Stimulated activated CD8-positive, alpha-beta memory T cell treated with anti-CD3 and anti-CD28 coated beads, Interleukin-15, amount 100 ng/mL, for 1 hour (primary cell): Measurements from ENCODE around the gene PRSS53.

Source experiments
- DNase-seq: peaks from one replicate; pipeline ENCODE4 v3.0.0-alpha.2; 2020; ENCODE audit warnings: low read depth

Gene PRSS53

DNA sequence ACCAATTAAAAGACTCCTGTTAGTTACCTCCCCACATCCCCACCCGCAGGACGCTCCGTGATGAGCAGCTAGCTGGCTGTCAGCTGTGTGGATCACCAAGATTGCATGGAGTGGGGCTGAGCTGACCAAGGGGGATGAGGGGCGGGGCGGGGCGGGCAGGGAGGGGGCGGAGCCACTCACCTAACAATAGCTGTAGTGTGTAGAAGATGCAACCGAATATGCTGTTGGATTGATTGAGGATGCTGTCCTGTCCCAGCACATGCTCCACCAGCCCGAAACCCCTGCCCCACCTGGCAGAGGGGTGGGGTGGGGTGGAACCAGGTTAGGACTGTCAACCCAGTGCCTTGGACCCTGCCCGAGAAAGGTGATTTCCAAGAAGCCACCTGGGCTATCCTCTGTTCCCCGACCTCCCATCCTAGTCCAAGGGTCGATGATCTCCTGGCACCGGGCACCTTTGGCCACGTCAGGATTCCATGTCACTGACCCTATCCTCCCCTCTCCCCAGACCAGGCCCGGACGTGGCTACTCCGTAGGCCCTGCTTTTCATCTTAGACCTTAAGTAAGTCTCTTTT, 4.5 kb upstream of the PRSS53 start:
- no peak for DNase-seq

GRCh38 chr16:31092330-31092729, 3.6 kb upstream of the PRSS53 start:
- no peak for DNase-seq

DNA sequence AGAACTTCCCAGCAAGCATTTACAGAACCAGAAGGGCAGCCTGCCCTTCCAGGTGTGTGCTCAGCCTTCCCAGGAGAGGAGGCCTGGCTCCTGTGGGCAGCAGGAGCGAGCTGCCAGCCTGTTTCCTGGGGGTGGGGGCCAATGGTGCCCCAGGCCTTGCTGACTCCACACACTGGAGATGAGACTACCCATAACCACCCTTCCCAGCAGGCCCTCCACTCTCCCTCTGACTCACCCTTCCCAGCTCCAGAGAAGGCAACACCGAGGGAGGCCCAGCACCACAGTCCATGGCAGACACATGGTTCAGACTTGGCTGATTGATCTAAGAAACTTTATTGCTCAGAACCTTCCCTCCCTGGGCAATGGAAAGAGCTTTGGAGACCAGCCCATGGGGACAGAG, 1.8 kb upstream of the PRSS53 start:
- no peak for DNase-seq

DNA sequence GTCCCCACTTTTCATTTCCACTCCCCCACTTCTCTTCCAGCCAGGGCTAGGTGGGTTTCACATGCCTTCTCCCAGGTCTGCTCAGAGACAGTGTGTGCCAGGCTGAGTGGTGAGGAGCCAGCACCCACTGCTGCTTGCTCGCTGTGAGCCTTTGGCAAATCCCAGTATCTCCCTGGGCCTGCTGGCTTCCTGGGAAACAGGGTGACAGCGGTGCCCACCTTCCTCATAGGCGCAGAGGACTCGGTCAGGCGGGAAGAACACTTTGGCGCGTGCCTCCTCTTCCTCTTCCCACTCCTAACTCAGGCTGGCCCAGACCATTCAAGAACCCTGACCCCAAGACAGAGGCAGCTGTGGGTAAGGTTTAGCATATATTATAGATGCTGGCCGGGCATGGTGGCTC, 456 bp upstream of the PRSS53 start:
- no peak for DNase-seq

DNA sequence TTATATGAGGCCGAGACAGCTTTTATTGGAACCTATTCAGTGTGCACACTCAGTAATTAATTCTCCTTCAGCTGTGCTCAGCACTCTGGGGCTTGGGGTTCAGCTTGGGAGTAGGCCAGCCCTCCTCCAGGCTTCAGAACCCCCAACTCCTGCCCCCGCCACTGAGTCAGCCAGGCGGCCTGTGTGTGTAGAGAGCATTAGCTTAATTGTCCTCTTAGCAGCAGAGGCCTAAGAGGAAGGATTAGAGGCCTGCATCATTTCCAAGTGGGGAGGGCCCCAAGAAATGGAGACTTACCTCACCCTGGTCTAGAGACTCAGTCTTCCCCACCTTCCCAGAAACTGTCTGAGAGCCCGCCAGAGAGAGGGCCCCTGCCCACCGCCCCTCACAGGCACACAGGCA, 772 bp downstream of the PRSS53 start:
- no peak for DNase-seq

GRCh38 chr16:31087481-31087880, 1.3 kb downstream of the PRSS53 start:
- no peak for DNase-seq

DNA sequence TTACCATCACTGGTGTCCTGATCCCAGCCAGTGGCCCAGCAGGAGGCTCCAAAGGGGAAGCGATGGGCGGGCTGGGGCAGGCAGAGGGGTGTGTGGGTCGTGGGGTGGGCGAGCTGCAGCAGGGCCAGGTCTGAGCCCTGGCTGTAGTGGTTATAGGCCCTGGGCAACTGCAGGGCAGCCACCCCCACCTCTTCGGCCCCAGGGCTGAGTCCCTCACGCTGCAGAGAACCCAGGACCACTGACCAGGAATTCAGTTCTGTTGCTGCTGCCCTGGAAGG, 2.2 kb downstream of the PRSS53 start:
- DNase-seq = no peak

DNA sequence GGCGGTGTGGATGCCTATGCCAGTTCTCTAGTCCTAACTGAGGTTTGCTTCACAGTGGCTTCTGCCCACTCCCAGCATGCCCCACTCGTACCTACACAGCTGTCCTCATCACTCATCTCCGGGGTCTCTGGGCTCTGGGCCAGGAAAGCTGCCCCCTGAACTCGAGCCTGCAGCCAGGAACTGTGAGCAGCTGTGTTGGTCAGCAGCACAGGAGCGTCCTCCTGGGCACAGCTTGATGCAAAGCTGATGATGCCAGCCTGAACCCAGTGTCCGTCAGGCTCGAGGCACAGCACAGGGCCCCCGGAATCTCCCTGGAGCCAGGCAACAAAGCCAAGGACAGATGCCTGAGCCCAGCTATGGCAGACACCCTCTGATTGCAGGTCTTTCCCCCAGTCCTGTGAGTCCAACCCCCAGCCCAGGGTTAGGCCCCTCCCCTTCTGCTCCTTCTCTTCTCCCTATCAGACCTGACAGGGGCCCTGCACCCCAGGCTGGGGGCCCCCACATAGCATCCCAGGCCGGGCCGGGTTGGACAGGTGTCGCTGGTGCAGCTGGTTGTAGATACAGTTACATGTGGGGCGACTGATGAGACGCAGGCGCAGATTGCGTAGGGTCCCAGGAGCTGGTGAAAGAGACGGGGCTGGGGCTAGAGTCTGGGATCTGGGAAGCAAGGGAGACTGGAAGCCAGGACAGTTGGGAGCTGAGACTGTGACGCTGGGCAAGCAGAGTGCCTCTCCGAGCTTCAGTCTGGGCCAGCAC, 2.7 kb downstream of the PRSS53 start:
- no peak for DNase-seq

DNA sequence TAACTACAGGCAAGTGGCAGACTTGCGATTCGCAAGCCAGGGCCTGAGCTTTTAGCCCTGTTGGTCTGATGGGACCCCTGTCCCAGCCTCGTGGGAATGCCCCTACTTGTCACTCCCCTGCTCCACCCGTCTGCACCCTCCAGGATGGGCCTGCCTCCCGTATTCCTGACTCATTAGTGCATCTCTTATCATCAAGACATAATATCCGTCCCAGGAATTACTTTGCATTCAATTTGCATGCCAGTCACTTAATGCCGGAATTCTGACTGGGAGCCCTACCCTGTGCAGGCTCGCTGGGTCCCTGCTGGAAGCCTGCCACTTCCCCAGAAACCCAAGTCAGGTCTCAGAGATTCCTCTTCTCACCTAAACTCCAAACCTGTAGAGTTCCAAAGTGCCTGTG, 3.3 kb downstream of the PRSS53 start:
- DNase-seq = no peak

GRCh38 chr16:31084584-31085302, 4.0 kb downstream of the PRSS53 start:
- no peak for DNase-seq

GRCh38 chr16:31083981-31084380, 4.8 kb downstream of the PRSS53 start:
- DNase-seq = no peak

DNA sequence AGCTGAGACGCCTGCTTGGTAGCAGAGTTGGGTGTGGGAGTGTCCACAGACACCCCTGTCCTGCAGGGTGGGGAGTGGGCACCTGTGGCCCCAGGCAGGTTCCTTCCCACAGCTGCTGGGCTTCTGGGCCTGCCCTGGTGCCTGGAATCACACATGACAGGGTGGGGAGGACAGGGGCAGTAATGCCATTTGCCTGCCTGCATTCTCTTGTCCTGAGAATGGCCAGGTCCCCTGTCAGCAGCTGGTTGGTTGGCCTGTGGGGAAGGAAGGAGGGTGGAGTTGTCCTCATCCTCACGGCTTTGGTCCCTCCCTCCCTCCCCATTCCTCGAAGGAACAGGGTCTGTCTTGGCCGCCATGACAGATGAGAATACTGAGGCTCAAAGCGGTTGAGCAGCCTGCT, 5.2 kb downstream of the PRSS53 start:
- no peak for DNase-seq

DNA sequence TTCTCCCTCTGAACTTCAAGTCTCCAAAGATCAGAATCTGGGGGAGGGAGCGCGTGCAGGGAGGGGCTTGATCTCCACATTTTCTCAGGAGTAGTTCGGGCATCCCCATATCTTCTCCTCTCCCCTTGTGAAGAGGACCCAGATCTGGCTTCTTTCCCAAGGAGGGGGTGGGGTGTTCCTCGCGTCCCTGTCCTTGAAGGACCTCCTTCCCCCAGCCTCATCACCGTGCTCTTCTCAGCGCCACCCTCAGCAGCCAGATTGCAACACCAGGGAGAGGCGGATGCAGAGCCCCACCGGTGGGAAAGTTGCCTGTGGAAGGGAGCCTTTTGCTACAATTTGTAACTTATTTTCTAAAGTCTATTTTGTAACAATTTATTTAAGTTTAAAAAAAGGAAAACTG, 5.7 kb downstream of the PRSS53 start:
- no peak for DNase-seq

GRCh38 chr16:31082368-31083045, 6.2 kb downstream of the PRSS53 start:
- DNase-seq = no peak

GRCh38 chr16:31081428-31082351, 7.1 kb downstream of the PRSS53 start:
- DNase-seq = no peak

- no peak for DNase-seq
Observed at GRCh38 chr16:31080756-31081419, 7.9 kb downstream of the PRSS53 start.

- no peak for DNase-seq
Observed at GRCh38 chr16:31080035-31080629, 8.6 kb downstream of the PRSS53 start.

DNA sequence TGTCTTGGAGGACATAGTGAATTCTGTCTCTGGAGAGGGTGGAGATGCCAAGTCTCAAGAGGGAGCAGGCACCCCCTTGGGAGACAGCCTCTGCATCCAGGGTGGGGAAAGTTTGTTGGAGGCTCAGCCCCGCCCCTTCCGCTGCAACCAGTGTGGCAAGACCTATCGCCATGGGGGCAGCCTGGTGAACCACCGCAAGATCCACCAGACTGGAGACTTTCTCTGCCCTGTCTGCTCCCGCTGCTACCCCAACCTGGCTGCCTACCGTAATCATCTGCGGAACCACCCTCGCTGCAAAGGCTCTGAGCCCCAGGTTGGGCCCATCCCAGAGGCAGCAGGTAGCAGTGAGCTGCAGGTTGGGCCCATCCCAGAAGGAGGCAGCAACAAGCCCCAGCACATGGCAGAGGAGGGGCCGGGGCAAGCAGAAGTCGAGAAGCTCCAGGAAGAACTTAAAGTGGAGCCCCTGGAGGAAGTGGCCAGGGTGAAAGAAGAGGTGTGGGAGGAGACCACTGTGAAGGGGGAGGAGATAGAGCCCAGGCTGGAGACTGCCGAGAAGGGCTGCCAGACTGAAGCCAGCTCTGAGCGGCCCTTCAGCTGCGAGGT, 9.3 kb downstream of the PRSS53 start:
- no peak for DNase-seq

GRCh38 chr16:31078597-31079341, 10.0 kb downstream of the PRSS53 start:
- no peak for DNase-seq
